Thyroid gland (tissue), 4 donors: ENCODE measurements around the gene VASH1. TPM values are rescaled to one million over a fixed set of nuclear protein-coding genes. Genes with fewer than 3 reads are reported as not detected.

Source experiments
- DNase-seq, 2 donors: peaks; one replicate each; pipeline ENCODE4 v3.0.0-alpha.2; 2019
- H3K27ac ChIP-seq, 3 donors: fragments of 200-600 bp; sonication (generic); 1 replicate in 2 of 3; 2 replicates in 1 of 3; pipeline ENCODE4 v1.5.1; 2016 to 2019; ENCODE audit warnings: mild to moderate bottlenecking in 1 of 3, moderate library complexity in 1 of 3
- H3K27me3 ChIP-seq: fragments of 200-600 bp; sonication (generic); one replicate; pipeline ENCODE4 v1.5.1; 2019
- H3K36me3 ChIP-seq, 2 donors: fragments of 200-600 bp; sonication (generic); one replicate each; pipeline ENCODE4 v1.5.1; 2016 to 2019
- H3K4me1 ChIP-seq, 2 donors: fragments of 200-600 bp; sonication (generic); one replicate each; pipeline ENCODE4 v1.5.1; 2017 to 2019
- H3K4me3 ChIP-seq, 3 donors: fragments of 200-600 bp; sonication (generic); replicated peaks in 1 of 3; 1 replicate in 2 of 3; 2 replicates in 1 of 3; pipeline ENCODE4 v1.5.1; 2016; ENCODE audit warnings: mild to moderate bottlenecking in 1 of 3
- H3K9me3 ChIP-seq: fragments of 200-600 bp; sonication (generic); one replicate; pipeline ENCODE4 v1.5.1; 2017
- CTCF ChIP-seq, 6 experiments: fragments of 200-600 bp in 3 of 6; fragments of 450-650 bp in 3 of 6; sonication (generic) in 3 of 6; IDR thresholded peaks; one replicate each; pipeline ENCODE4 v1.5.1; 2016 to 2019; ENCODE audit warnings: antibody characterized with exemption in 6 of 6, mild to moderate bottlenecking in 2 of 6, inconsistent platforms in 1 of 6, moderate library complexity in 1 of 6
- POLR2A ChIP-seq, 2 donors: fragments of 450-650 bp; IDR thresholded peaks; one replicate each; pipeline ENCODE4 v1.6.1; 2017; ENCODE audit warnings: antibody characterized with exemption in 2 of 2, mild to moderate bottlenecking in 2 of 2, moderate library complexity in 1 of 2
- WGBS, 2 donors: methylation state at CpG; one replicate each; pipeline ENCODE4 v1.1.5; 2017; 5-methylcytosine and 5-hydroxymethylcytosine counted together
- intact Hi-C: fragments of 100-400 bp; cut with DNase I; formaldehyde crosslinking; loops from one replicate; pipeline ENCODE4 v1.15.1; 2023
- total RNA-seq, 4 donors: library from RNA; depleted of rRNA; stranded (reverse); fragments of >200 nt; gene quantifications; one replicate each; pipeline ENCODE4 v1.2.3, GENCODE V29; 2016

The VASH1 gene
- total RNA-seq, 4 donors from 2014 or later = 2.3 to 5.0 (median 3.1) TPM

- DNase-seq = no peak
- Histone ChIP-seq H3K36me3 (no peaks in the 10 kb centered on the region), H3K27ac (no peak overlapping the region), H3K27me3 (no peaks in the 10 kb centered on the region), H3K4me1 (peaks cover 0 to 33% of the 10 kb centered on the region in 2 donors), H3K9me3 (no peaks in the 10 kb centered on the region), H3K4me3 (no peak overlapping the region)
- no peak for TF ChIP-seq POLR2A (IDR thresholded peaks at IDR 0.05)
- no peak for TF ChIP-seq CTCF (IDR thresholded peaks at IDR 0.05)
- intact Hi-C loops = no loop called here
- 85 to 90% methylated on average over 18 of the region's 18 CpGs for WGBS, 2 donors
Observed at GRCh38 chr14:76769636-76770292, 8.5 kb downstream of the VASH1 start.

- Histone ChIP-seq H3K36me3 (no peaks in the 10 kb centered on the region), H3K4me3 (no peak overlapping the region), H3K9me3 (no peaks in the 10 kb centered on the region), H3K27me3 (no peaks in the 10 kb centered on the region), H3K27ac (no peak overlapping the region), H3K4me1 (peaks cover 0 to 33% of the 10 kb centered on the region in 2 donors)
- TF ChIP-seq CTCF (IDR thresholded peaks at IDR 0.05) (no peak), POLR2A (IDR thresholded peaks at IDR 0.05) (no peak)
- WGBS, 2 donors = 43 to 58% methylated on average over 9 of the region's 10 CpGs
- intact Hi-C loops = no loop called here
- no peak for DNase-seq
Observed at GRCh38 chr14:76770521-76771436, 9.5 kb downstream of the VASH1 start.

- intact Hi-C loops = no loop called here
- H3K9me3 ChIP-seq = no peaks in the 10 kb centered on the region
- H3K27ac ChIP-seq = no peak overlapping the region
- TF ChIP-seq POLR2A (IDR thresholded peaks at IDR 0.05) = no peak
- no peak for TF ChIP-seq CTCF (IDR thresholded peaks at IDR 0.05)
- peaks cover 0 to 33% of the 10 kb centered on the region in 2 donors for H3K4me1 ChIP-seq
- H3K27me3 ChIP-seq = no peaks in the 10 kb centered on the region
- H3K36me3 ChIP-seq = no peaks in the 10 kb centered on the region
- DNase-seq = no peak
- no peak overlapping the region for H3K4me3 ChIP-seq
- 94 to 96% methylated on average over 6 to 9 of the region's 9 CpGs for WGBS, 2 donors
Observed at GRCh38 chr14:76771437-76771980, 10.2 kb downstream of the VASH1 start.

GRCh38 chr14:76772300-76773187, 11.3 kb downstream of the VASH1 start:
- intact Hi-C loops = no loop called here
- no peak overlapping the region for H3K4me3 ChIP-seq
- no peaks in the 10 kb centered on the region for H3K27me3 ChIP-seq
- peaks cover 0 to 37% of the 10 kb centered on the region in 2 donors for H3K4me1 ChIP-seq
- H3K36me3 ChIP-seq = no peaks in the 10 kb centered on the region
- H3K27ac ChIP-seq = peak overlapping the region; percentile 4 to 67 (median 66)
- no peaks in the 10 kb centered on the region for H3K9me3 ChIP-seq
- DNase-seq = no peak
- TF ChIP-seq CTCF (IDR thresholded peaks at IDR 0.05) (no peak), POLR2A (IDR thresholded peaks at IDR 0.05) (no peak)
- 46 to 51% methylated on average over 13 of the region's 13 CpGs for WGBS, 2 donors
